GM21576 (cell line): ENCODE measurements around the gene GID4.

Experiments
- ATAC-seq: cut with Tn5 transposase; IDR thresholded peaks from one replicate; pipeline ENCODE4 v1.9.1; 2021; ENCODE audit warnings: mild to moderate bottlenecking, moderate library complexity; ENCODE audit not compliant: unreplicated experiment

The GID4 gene

DNA sequence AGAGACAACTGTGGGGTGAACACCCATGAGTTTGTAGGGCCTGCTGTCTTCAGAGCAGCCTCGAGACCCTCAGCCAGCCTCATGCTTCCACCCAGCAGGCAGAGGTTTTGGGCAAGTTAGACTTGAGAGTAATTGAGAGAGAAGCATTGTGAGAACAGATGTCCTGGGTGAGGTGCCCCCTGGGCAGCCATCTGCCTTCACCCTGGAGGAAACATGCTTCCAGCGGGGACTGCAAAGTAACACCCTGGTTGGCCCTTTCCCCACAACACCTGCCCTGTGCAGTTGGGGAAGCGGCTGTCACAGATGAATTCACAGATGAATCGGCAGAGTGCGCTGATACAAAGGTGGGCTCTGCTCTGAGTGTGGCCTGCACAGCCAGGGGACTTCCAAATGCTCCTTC lies 23.6 kb upstream of the GID4 start:
- no peak for ATAC-seq

DNA sequence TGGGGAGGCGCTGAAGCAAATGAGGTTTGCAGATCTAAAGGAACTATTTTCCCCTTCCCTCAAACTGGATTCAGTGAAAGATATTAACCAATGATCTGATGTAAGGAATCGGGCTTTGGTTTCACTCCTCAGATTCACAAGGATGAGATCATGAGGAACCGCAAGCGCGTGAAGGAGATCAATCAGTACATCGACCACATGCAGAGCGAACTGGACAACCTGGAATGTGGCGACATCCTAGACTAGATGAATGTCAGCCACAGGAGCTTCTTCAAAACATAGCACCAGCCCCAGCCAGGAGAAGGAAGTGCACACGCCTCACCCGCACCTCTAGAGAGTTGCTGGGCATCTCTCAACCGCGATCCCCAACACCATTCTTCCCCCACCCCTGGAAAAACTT lies 22.8 kb upstream of the GID4 start:
- ATAC-seq, result no peak

DNA sequence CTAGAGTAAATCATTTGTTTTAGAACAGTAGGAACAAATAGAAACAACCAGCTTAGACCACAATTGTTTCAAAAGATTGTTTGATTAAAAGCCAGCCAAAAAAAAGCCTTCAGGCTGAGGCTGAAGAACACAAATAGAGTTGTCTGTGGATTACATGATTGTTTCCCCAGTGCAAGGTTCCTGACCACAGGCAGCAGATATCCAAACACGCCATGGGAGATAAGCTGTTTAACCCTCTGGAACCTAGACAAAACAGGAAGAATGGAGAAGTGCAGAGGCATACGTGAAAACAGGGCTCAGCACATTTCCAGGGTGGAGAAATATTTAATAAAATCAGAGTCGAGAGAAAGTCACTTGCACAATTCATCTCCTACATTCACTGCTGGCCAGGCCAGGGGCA lies 21.2 kb upstream of the GID4 start:
- no peak for ATAC-seq

DNA sequence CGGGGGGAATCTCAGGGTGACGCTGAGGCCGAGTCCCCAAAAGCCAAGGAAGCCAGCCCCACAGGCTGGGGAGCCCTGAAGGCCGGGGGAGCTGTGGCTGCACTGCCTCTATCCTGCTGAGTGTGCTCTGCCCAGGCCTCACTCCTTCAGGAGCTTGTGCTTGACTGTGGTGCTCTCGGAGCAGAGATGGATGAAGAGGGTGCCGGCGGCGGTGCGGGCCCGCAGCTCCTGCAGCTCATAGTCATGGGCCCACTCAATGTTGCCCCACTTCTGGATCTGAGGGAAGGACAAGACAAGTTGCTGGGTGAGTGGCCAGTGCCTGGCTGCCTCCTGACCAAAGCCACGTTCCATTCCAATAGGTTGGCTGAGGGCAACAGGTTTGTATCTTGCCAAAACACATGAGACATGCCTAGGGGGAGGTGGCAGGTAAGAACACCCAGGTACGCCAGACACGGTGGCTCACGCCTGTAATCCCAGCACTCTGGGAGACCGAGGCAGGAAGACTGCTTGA lies 20.7 kb upstream of the GID4 start:
- no peak for ATAC-seq

DNA sequence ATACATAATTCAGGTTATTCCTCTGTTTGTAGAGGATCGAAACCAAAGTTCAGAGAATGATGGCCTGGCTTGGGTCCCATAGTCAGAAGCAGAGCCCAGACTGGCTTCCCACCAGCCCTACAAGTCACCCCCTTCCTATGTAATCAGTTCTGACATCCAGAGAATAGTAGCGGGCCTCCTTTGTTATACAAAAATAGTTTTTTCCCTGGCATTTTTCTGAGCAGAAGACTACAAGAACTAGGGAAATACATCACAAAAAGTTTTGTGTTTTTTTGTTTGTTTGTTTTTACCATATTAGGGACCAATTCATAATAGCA lies 19.4 kb upstream of the GID4 start:
- no peak for ATAC-seq

DNA sequence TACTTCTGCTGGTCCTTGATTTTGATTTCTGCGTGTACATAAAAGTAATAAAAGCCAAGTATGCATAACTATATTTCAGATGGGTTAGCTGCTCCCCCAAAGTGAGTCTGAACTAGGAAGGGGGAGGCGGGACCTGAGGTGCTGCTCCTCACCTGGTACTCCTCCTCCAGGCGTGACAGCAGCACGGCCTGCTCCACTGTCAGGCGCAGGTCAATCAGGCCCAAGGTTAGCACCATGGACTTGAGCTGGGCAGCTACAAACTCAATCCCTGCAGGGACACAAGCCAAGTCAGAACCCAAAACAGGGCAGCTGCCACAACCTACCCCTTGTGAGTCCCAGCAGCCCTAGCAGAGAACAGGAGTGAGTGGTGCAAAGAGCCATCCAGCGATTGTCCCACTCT lies 18.2 kb upstream of the GID4 start:
- ATAC-seq, result no peak

DNA sequence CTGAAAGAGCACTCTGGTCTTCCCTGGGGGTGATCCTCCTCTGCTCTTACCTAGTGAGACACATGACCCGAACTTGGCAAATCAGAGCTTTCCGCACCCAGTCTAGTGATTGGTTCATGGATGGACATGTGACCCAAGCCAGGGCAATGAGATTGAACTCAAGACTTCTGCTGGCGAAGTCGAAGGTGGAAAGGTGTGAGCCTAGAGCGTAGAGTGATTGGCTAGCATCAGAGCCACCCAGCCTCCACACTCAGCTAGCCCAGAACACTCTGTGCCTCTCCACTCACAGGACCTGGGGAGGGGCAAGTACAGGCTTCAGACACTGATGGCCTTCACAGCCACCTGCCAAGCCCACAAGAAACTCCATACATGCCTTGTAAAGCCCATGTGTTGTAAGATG lies 17.8 kb upstream of the GID4 start:
- ATAC-seq, result no peak

DNA sequence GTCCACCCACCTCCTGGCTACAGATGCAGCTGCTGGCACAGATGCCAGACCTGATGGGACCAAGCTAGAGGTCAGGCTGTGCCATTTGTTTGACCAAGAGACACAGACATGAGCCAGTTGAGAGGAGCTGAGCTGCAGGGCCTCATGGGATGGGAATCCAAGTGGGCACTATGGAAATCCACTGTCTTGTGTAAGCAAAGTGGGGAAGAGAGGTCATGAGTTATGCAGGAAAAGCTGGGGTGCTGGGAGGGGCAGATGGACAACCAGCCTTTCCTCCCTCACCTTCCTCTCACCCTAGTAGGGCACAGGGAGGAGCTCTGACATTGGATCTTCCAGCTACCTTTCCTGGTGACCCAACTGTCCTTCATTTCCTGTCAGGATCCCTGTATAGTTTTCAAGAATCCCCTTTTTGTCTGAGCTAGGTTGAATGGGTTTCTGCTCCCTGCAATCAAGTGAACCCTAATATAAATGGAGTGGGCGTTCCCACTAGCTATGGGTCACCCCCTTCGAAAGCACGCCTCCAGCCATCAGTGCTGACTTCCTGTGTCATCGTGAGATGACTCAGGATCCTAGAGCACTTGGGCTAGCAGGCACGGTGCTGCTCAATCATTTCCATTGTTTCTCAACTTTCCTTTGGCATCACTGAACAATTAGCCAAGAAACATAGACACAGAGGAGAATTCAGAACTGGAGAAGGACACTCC lies 13.8 kb upstream of the GID4 start:
- ATAC-seq, result peak; percentile 64

DNA sequence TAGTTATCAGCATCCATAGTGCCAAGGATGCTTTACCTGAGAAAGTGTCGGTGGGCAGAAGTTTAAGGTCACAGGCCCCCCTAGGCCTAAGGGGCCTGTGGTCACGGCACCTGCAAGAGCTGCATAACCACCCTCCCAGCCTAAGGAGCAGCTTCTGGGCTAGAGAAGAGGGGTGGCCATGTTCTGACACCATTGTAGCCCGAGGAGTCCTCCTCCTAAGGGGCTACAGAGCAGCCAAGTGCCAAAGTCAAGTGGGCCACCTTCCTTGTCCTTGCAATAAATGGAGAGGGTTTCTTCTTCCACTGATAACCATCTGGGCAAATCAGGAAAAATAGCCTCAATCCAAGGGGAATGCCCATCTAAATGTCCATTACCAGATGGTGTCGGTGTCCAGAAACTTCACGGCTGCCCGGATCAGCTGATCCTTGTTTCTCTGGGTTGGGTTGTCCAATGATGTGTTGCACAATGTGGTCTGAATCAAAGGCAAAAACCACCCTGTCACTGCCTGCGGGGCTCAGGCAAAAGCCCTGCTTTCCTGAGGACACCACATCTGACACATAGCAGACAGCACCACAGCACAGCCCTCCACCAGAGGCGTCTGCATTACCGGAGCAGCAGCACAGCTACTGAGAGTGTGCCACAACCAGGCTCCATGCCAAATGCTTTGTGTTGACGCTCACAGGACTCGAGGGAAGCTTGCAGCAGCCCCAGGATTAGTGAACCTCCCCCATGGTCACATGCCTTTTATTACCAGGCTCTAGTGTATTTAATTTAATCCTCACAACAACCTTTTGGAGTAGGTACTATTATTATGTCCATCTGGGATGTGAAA lies 13.0 kb upstream of the GID4 start:
- ATAC-seq, result no peak

DNA sequence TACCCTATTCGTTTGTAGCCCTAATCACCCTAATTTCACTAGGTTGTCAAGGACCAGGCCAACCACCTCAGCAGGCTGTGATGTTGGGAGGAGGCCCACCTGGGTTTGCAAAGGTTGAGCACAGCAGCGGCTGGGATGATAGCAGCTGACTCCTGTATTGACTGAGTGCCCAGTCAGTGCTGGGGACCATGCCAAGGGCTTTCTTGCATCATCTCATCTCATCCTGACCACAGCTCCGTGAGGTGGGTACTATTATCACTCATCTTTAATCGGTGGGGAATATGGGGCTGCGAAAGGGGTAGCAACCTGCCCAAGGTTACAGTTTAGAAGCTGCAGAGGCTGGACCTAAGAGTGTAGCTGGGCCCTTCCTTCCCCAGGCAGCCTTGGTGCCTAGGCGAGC lies 11.9 kb upstream of the GID4 start:
- ATAC-seq, result no peak

DNA sequence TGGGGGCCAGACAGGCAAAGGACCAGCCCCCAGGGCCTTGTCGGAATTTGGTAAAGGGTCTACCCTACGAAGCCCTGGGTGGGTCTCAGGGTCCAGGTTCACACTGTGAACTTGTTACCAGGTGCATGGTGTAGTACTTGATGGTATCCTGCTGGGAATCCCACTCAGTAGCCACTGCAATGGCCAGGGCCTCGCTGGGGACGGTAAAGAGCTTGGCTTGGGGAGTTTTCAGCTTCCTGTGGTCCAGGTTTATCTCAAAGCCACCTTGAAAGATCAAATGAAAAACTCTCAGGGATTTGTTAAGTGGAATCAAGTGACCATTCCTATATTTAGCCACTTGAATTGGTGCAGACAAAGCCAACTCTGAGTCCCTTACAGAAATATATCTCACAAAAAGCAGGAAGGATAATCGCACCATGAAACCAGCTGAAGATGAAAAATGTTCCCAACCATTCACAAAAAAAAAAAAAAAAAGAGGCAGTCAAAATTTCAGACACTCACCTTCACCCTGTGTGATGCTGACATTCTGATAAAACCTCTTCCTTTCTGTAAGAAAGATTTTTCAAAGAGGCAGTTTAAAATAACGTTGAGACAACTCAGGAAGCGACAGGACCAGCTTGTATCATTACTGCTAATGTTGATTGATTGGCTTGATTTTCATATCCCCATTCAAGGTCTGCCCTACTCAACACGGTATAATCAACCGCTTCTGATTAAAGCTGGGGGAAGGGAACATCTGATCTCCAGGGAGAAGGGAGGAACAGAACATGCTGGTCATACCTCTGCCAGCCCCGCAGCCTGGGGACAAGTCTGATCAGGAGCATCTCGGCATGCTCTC lies 10.9 kb upstream of the GID4 start:
- no peak for ATAC-seq

DNA sequence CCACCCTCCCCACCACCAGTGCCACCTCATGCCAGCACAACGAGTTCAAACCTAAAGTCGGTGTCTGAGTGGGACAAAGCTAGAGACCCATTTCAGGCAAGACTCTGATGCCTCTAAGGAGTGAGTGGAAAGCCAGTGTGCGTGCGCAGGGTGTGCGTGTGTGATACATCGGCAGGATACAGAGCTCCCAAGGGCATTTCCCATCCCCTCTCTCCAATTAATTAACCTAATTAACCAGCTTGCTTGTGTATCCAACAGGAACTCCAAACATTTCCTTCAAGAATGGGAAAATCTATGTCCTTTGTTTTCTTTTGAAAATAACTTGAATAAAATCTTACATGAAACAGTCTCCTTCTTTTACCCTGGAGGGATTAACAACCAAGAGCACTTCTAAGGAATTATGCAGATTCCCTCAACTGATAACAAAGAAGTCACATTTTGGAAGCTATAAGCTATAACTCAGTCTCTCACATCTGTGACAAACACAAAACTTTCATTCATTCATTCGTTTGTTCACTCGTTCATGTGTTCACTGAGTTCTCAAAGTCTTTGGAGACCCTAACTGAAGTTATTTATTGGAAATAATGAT lies 10.2 kb upstream of the GID4 start:
- ATAC-seq, result no peak

DNA sequence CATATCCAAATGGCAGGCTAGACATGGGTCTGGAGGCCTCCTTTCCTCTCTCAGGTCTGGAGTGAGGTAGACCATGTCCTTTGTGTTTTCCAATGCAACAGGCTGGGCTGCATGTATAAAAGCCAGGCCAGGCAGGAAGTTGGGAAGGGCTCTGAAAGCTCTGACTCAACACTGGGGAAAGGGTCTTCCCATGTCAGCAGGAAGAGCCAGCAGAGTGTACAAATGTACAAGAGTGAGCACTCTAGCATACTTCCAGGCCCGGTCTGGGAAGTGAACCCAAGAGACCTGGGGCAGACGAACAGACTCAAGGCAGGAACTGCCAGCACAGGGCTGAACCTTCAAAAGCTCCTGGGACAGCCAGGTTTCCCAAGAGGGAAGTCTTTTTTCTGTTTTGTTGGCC lies 7.3 kb upstream of the GID4 start:
- ATAC-seq, result no peak

DNA sequence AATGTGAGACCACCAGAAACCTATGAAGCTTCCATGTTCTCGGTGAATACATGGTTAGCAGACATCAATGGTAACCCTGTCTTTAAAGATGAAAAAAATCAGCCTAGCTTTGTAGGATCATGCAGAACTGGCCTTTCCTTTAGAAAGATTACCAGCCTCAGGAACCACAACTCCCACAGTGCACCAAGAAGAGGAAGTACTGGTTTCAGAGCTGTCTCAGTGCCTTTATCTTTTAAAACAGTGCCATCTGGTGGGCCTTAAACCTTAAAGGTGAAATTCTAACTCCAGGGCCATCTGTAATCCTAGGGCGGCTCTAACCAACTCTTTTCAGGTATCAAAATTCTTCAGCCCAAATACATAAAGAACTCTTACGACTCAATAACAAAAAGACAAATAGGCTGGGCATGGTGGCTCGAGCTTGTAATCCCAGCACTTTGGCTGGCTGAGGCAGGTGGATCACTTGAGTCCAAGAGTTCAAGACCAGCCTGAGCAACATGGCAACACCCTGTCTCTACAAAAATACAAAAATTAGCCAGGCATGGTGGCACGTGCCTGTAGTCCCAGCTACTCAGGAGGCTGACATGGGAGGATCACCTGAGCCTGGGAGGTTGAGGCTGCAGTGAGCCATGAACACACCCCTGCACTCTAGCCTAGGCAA lies 5.6 kb upstream of the GID4 start:
- ATAC-seq, result no peak

DNA sequence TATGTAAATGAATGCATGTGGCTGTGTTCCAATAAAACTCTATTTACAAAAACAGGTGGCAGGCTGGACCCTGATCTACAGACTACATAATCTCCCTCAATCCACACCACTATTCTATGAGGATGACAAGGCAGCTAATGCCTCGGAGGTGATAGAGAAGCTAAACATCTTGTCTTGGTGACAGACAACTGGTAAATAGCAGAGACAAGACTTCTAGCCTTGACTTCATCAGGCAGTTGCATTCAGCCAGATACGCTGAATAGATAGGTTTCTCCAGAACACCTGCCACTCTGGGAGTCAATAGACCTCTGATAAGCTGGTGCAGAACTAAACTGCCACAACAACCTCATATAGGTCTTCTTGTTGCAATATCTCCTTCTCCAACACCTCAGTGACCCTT lies 3.5 kb upstream of the GID4 start:
- ATAC-seq, result no peak

DNA sequence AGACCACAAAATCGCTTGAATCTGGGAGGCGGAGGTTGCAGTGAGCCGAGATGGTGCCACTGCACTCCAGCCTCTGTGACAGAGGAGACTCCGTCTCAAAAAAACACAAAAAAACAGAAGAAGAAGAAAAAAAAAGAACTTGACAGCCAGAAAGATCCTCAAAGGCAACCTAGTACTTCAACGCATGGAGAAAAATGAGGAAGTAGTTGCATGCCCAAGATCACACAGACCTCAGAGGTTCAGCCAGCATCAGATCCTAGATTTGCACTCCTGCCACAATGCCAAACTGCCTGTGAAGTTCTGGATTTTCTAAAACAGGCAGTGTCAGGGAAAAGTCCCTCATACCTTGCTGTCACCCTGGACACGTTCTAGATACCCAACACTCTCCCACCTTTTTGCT lies 1.7 kb upstream of the GID4 start:
- no peak for ATAC-seq

DNA sequence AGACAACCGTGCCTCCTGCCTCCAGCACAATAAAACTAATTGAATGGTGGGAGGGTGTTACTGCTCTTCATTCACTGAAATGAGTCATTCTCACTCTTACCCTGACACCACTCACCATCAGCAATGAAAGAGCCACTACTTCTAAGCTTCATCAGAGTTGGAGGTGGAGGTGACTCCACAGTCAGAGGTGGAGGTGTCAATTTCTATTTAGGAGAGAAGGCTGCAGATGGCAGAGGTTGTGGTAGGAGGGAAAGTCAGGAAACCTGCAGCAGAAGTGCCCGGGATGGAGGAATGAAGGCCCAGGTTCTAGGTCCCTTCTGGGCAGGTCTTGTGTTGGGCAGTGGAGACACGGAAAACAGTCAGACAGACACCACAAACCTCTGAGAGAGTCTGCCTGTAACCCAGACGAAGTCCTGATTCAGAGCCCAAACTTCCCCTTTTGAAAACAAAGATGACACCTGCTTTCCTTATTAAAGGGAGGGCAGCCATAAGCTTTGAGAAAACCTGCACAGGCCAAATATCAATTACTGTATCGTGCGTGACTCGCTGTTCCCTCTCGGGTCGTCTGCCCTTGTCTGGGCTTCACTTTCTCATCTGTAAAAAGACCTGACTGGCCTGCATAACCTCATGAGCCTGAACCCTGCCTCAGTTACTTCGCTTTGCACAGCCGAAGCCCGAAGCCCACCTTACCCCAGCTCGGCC lies 908 bp upstream of the GID4 start:
- ATAC-seq, result no peak

DNA sequence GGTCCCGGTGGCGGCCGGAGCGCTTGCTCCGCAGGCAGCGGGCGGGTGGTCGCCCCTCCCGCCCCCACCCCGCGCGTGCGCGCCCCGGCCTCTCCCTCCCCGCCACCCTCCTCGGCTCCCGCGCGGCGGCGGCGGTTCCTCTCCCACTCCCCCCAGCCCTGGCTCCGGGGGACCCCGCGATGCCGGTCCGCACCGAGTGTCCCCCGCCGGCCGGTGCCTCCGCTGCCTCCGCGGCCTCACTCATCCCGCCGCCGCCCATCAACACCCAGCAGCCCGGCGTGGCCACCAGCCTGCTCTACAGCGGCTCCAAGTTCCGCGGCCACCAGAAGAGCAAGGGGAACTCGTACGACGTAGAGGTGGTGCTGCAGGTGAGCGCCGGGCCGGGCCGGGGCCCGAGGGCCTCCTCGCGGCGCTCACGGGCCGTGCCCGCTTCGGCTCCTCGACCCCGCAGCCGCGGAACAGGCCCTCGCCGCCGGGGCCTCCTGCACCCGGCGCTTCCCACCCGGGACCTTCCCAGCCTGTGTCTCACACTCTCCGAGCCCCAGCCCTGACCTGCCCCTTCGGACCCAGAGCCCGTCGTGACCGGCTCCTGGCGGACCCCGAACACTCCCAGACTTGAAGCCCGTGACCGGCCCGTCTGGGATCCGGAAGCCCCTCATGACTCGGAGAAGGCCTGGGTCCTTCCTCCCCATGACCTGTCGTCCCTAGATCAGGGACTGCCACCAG lies 490 bp downstream of the GID4 start:
- peak; percentile 2 for ATAC-seq

DNA sequence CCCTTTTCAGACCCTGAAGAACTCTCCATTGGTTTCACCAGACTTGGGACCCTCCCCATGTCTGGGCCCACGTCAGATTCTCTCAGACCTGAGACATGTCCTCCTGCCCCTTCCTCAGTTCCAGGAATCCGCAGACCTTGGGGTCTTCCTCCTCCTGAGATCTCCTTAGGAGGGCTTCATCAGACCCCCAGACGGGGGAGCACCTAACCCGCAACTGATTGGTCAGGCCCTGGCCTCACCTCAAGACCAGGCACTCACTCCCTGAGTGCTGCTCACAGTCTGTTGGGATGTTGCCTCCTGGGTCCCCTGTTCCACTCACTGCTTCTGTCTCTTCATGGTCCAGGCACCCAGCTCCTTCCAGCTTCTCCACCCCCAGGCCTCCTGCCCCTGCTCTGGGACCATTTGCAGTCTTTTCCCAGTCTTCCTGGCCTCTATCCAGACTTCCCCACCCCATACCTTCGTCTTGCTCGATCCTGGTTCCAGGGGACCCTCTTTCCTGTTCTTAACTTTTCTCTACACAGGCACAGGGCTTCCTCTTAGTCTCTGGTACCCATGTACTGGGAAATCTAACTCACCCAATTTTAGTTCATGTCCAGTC lies 1.2 kb downstream of the GID4 start:
- no peak for ATAC-seq
